Kidney glomerular epithelial cell (primary cell): ENCODE data around the gene CIART.
"Not testable (repeated sequence)": the region's sequence is repeated elsewhere in the genome, so short reads cannot be mapped to it uniquely, and the experiment has no call there.

Experiments used
- DNase-seq: peaks from one replicate; lab custom pipeline; 2025; lab: John Stamatoyannopoulos, UW

Gene CIART

GRCh38 chr1:150262388-150263320 is 19.7 kb upstream of the CIART start:
- no peak for DNase-seq

- DNase-seq: no peak
These were observed 18.8 kb upstream of the CIART start for GRCh38 chr1:150263549-150263948.

- DNase-seq: no peak
These were observed 14.5 kb upstream of the CIART start for GRCh38 chr1:150267896-150268295.

- DNase-seq: no peak
These were observed 14.0 kb upstream of the CIART start for GRCh38 chr1:150268340-150268704.

GRCh38 chr1:150268705-150269403 is 13.5 kb upstream of the CIART start, which contains the start of gene APH1A:
APH1A (minus strand) TSS chr1:150269016; CDS start chr1:150268810, 206 bp downstream.
- peak; percentile 89 for DNase-seq

GRCh38 chr1:150269451-150269850 is 12.9 kb upstream of the CIART start:
- DNase-seq: no peak

GRCh38 chr1:150271291-150271959 is 10.9 kb upstream of the CIART start:
- DNase-seq: no peak

GRCh38 chr1:150273311-150273710 is 9.0 kb upstream of the CIART start:
- no peak for DNase-seq

- DNase-seq: no peak
These were observed 2.1 kb upstream of the CIART start for GRCh38 chr1:150280138-150280707.

- DNase-seq: peak; percentile 34
These were observed 1.1 kb upstream of the CIART start for GRCh38 chr1:150281221-150281757.

GRCh38 chr1:150282558-150282958 is 204 bp downstream of the CIART start:
- DNase-seq: no peak

GRCh38 chr1:150283260-150283659 is 906 bp downstream of the CIART start:
- DNase-seq: no peak

- no peak for DNase-seq
These were observed 6.0 kb downstream of the CIART start for GRCh38 chr1:150288382-150288781.

GRCh38 chr1:150288822-150289221 is 6.5 kb downstream of the CIART start:
- no peak for DNase-seq

GRCh38 chr1:150293433-150294253 is 11.3 kb downstream of the CIART start, which contains the start of gene MRPS21:
MRPS21 (plus strand) TSS chr1:150293861; CDS start chr1:150294367, 506 bp downstream.
- peak; percentile 95 for DNase-seq

GRCh38 chr1:150295476-150295875 is 13.1 kb downstream of the CIART start:
- DNase-seq: no peak

GRCh38 chr1:150299716-150300115 is 17.4 kb downstream of the CIART start:
- DNase-seq: no peak

GRCh38 chr1:150302338-150302737 is 20.0 kb downstream of the CIART start:
- no peak for DNase-seq

GRCh38 chr1:150302902-150303301 is 20.5 kb downstream of the CIART start:
- no peak for DNase-seq

GRCh38 chr1:150308585-150308984 is 26.2 kb downstream of the CIART start:
- DNase-seq: not testable (repeated sequence)
